HG03175 (cell line): ENCODE measurements around the gene MPHOSPH9.

Source experiments
- ATAC-seq: cut with Tn5 transposase; IDR thresholded peaks from one replicate; pipeline ENCODE4 v1.9.1; 2021; ENCODE audit warnings: mild to moderate bottlenecking, moderate library complexity; ENCODE audit not compliant: unreplicated experiment

MPHOSPH9 gene

DNA sequence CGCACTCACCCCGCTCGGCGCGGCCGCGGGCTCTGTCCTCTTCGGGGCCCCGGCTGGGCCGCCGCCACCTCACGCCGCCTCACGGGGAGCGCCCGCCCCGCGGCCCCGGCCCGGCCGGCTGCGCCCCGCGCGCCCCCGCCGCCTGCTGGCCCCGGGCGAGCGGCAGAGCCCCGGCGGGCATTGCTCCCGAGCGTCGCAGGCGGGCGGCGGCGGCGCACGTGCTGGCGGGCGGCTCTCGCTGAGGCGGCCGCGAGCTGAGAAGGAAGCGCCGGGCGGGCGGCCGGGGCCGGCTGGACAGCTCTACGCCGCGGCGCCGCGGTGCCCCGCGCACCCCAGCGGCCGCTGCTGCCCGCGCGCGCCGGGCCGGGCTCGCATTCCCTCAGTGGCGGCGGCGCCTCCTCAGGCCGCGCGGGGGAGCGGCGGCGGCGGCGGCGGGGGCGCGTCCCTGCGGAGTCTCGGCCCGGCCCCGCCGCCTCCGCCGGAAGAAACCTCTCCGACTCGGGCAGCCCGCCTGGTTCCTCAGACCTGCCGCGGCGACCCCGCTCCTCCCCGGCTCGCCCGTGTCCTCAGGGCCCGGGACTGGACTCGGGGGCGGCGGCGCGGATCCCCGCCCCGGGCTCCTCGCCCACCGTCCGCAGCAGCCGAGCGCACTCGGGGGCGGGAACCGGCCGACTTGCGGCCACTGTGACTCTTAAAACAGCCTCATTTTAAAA is 82.0 kb downstream of the MPHOSPH9 start, which contains the start of gene PITPNM2:
Gene PITPNM2 (minus strand): TSS at position 347 of the 713 bp plus-strand sequence. CDS start 116,500 bp downstream, outside the sequence.
- ATAC-seq: peak; percentile 70

DNA sequence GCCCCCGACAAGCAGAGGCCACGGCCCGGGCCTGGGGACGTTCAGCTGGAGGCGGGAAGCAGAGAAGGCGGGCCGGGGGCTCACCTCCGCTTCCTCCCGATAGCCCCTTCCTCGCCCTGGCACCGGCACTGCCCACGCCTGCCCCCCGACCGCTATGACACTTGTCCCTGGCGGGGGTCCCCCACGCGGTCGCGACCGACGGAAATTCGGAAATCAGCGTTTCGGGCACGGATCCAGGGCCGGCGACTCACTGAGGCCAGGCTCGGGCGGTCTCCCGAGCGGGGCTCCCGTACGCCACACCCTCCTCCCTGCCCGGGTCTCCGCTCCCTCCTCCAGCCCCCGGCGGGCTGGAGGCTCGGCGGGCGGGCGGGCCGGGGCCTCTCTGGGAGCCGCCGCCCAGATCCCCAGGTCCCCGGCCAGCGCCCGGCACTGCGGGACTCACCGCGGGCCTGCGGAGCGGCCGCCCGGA is 82.6 kb downstream of the MPHOSPH9 start:
- peak; percentile 16 for ATAC-seq

DNA sequence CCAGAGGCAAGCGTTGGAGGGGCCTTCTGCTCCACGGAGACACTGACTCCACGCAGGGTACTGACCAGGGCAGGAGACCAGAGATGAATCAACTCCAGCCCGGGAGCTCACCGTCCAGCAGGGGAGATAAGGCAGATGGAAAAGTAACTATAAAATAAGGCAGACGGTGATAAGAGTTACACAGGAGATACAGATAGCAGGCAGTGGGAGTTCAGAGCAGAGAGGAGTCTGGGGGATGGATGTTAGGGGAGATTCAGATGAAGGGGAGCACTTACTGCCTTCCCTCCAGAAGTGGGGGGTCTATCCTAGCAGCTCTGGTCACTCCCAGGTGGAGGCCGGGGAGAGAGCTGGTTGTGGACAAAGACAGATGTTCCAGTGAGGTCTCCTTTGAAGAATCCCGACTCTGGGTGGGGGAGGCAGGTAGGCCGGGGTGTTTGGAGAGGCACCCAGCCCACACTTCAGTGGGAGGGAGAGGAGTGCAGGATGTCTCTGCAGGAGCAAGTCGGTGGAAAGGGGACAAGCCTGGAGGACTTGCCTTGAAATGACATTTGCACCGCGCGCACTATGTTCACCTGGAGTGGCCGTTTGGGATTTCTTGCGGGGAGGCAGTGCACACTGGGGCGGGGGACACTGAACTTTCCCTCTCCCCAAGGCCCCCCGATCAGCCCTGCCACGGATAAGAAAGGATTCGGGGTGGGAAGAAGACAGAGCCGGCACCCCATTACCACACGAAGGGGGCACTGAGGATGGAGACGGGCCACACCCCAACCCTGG is 83.3 kb downstream of the MPHOSPH9 start:
- ATAC-seq: no peak

DNA sequence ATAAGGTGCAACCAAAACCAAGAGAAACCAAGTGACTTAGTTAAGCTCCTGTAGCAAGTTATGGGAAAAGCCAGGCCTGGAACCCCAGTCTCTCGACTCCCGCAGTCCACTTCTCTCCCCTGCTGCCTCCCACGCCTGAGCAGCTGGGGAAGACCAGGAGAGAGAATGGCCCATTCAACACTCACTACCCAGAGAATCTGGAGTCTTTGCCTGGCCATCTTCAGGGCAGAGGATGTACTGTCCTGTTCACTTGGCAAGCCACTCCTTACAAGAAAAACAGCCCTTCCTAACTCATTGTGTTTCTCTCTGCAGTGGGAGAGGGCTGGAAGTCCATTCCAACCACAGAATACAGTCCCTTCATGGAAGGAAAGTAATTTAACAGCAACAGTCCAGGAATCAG is 83.9 kb downstream of the MPHOSPH9 start:
- no peak for ATAC-seq

DNA sequence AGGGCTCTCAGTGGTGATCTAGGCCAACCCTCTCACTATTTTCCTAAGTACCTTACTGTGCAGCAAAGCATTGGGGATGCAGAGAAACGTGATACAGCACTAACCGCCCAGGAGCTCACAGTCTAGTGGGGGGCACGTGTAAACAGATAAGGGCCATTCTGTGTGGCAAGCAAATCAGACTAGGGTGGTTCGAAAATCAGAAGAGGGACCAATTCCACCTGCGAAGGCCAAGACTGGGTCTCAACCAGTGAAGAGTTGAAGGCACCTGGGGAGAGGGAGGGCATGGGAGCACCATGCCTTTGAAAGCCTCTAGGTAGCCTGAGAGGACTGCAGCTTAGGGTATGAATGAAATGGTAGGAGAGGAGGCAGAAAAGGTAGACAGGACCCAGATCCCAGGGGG is 84.3 kb downstream of the MPHOSPH9 start:
- no peak for ATAC-seq

DNA sequence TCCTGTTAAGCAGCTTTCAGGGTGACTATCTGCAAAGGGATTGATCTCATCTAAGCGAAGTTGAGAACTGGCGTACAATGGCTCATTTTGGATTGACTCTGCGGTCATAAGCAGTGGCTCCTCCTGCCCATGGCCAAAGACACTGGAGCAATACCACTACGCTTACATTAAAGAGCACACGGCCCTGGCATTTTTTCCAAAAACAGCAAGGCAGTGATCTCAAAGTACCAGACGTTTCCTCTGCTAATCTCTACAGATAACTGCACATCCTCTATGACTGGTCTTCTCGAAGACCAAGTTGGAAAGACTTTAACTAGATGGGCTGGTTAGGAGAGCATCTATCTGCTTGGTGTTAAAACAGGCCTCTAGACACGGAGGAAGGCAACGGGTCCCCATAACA is 84.7 kb downstream of the MPHOSPH9 start:
- ATAC-seq: no peak

DNA sequence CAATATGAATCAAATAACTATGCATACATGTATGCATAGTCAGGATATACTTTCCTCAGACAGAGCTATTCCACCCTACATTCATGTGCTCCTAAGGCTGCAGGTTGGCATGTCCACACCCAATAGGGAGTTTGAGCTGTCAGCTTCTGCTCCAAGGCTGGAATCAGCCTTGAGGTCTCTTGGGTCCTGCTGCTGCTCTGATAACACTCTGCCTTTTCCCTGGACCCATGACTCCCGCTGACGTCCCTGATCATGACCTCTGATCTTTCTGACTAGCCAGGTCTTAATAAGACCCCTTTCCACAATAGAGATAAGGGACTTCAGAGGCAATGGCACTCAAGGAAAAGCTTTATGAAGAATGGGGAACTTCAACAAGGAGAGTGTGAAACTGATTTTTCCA is 87.7 kb downstream of the MPHOSPH9 start:
- ATAC-seq: no peak

DNA sequence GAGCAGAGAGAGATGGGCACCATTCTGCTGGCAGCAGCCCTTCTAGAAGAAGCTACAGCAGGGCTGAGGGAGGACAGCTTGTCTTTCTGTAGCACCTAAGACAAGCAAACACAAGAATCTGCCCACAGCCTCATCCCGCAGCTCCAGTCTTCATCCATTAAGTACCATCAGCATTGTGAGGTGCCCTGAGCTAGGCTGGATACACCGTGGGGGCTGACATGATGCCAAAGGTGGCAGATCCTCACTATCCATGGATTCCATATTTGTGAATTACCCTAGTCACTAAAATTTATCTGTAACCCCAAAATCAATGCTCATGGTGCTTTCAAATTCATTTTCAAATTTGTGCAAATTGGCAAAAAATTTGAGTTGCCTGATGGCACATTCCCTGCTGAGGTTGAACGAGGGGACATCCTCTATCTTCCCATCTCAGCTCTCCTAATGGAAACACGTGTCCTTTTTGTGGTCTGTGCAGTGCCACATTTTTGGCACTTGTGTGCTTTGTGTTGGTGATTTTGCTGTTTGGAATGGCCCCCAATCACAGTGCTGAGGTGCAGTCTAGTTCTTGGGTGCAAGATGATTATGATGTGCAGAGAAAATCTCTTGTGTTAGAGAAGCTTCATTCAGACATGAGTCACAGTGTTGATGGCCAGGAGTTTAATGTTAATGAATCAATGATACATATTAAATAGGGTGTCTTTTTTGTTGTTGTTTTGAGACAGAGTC is 89.0 kb downstream of the MPHOSPH9 start:
- no peak for ATAC-seq

DNA sequence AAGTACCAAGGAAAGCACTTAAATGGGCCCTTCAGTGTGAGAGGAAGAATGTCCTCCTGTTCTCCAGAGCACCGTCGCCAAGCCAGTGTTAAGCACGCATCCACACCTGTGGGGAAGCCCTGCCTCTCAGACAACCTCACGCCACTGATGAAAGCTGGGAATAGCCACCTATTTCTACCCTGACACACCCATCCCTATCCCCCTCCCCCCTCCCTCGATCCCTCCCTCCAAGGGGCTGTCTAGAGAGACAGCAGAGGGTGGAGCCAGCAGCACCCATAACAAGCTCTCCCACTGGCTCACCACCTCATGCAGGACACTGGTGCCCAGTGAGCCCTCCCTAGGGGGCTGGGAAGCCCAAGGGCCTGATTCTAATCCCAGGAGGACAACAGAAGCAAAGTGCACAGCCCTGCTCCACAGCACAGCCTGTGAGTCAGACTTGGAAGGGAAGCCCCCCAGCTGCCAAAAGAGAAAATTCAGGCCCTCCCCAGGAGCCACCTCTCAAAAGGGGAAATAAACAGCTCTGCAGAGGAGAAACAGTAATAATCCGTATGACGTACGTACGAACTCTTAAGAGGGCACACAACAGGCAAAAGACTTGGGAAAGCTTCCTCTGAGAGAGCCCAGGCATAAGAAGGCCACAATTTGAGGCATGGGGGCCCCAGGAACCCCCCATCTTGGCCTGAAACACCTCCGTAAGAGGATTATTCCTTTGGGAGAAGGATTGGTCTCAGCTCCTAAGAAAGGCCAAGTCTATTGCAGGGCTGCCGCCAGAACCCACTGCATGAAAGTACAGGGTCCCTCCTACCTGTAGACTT is 89.8 kb downstream of the MPHOSPH9 start:
- ATAC-seq: no peak

DNA sequence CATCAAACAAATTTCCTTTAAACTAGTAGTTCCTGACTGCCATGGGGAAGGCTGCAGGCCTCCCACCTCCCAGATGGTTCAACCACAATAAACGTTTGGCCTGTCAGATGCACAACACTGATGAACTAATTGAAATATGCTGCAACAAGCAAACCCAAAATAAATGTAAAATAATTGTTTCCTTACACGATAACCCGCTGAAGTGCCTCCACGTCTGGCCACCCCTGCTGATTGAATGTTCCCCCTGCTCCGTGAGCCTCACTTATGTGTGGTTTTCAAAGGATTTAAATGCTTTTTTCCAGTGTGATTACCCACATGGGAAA is 90.5 kb downstream of the MPHOSPH9 start:
- ATAC-seq: no peak

DNA sequence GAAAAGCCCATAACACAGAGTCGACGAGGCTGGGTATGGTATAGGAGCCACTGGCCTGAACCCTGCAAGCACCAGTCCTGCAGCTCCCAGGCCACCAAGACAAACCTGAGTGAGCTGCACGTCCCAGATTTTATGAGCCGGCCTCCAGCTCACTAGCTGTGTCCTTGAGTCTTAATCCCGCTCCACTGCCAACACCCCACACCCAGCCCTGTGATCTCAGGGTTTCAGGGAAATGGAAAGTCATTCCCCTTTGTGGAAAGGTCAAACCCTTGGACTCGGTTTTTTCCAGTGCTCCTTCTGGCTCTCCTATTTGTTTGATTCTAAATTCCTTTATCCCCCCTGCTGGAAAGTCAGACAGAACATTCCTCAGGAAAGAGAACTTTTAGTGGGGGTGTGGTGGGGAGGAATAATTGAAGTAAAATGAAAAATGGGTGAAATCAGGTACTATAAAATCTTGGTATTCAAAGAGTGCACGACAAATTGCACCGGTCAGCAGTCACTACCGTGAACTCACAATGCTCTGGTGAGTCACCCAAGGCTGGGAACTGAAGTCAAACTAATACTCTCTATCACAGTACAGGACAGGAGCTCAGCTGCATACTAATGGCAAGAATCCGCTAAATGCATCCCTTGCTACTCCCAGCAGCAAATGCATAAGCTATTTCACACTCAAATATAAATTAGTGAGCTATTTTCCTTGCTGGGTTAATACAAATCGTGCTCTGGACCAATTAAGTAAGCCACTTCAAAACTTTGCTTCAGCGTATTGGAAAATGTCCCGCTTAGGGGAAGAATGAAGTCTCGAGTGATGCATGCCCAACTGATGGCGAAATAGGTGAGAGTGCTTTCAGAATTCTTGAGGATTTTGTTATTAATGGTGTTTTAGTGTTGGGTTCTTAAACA is 91.1 kb downstream of the MPHOSPH9 start:
- no peak for ATAC-seq

DNA sequence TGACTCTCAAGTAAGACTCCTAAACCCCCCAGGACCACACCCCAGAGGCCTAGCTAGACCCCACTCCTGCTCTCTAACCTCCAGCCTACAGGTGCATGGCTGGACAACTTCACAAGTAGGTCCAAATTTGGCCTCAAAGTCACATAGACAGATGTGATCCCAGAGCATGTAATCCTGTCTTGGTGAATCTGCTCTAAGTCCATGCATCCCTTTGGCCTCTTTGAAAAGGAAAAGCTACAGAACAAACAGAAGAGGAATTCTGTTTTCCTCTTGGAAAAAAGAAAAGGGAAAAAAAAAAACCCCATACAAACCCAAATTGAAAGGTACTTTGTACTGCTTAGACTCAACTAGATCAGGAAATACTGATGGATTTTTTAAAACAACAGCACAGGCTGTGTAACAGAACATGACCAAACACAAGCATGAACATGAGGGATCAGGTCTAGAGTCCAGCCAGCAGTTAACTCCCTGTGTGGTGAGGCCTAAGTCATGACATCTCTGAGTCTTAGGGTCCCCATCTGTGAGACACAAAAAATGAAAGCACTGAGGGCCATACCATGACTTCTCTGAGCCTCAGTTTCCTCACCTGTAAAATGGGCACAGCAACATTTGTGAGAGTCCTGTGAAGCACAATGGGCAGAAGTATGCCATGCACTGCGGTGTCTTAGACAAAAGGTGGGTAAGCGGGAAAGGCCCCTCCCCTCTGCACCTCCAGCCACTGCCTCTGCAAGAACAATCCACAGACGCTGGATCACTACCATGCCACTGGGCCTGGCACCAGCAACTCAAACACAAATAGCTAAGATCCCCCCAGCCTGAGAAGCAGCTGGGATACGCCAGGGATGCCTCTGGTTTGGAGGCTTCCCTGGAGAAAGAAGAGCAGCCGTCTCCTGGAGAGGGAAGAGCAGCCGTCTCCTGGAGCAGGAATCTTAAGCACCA is 92.0 kb downstream of the MPHOSPH9 start:
- no peak for ATAC-seq

DNA sequence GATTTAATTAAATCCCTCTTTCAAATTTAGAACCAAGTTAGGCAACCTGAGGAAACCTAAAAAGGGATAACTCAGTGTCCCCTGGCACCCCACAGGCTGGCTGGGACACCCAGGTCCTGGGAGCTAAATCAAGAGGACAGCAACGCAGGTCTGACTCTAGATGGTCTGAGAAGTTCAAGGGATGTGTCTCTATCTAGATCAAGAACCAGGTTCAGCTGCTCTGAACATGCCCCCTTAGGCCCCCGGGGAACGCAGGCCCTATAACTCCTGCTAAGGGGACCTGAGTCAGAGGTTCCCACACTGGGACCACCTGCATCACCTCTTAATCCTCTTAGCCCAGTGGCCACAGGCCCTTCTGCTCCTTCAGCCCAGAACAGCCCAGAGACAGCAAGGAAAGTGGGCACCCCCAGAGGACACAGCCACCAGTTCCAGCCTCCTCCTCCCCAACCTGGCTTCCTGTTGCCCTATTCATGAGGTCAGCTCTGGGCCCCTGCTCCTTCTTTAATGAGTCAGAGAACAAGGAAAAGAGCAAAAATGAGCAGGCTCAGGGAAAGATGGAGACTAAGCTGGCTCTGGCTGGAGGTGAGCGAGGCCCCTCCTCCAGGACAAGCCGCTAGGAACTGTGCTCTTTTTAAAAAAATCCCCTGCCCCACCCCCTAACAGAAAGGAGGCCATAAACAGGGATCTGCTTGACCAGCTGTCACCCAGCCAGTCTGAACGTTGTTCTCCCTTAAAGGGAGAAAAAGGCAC is 92.8 kb downstream of the MPHOSPH9 start:
- ATAC-seq: no peak

DNA sequence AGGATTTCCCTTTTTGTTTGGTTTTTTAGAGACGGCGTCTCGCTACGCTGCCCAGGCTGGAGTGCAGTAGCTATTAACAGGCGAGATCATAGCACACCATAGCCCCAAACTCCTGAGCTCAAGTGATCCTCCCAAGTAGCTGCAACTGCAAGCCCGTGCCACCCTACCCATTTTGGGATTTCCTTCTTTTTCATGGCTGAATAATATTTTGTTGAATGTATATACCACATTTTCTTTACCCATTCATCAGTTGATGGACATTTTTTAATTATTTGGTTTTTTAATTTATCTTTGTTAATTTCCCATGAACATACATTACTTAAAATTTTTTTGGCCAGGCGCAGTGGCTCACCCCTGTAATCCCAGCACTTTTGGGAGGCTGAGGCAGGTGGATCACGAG is 97.3 kb downstream of the MPHOSPH9 start:
- ATAC-seq: no peak

DNA sequence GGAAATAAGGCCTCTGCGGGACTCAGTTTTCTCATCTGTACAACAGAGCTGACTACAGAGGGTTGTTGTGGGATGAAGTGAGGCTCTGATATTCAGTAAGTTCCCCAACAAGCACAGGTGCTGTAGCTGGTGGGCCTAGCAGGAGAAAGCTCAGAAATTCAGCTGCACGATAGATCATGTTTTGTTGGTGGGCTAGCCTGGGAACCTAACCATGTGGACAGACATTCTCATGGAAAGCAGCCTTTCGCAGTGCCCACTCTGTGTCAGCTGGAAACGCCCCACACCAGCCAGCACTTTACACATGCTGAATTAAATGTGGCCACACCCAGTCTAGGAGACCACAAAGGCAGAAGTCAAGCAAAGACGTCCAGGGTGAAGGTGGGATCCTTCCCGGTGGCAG is 98.1 kb downstream of the MPHOSPH9 start:
- no peak for ATAC-seq

DNA sequence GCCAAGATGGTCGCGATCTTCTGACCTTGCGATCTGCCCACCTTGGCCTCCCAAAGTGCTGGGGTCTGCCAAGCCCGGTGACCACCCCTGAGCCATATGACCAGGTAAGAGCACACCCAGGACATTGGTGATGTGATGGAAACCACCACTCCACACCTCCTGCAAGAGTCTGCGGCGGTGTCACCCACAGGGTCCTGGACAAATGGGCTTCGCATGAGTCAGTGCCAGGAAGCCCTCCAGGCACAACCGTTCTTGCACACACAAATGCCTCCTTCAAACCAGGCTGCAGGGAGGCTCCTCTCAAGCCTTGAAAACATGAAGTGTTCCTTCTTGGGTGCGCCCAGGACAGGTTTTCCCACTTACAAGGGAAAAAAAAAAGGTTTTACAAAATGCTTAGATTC is 98.7 kb downstream of the MPHOSPH9 start:
- no peak for ATAC-seq

DNA sequence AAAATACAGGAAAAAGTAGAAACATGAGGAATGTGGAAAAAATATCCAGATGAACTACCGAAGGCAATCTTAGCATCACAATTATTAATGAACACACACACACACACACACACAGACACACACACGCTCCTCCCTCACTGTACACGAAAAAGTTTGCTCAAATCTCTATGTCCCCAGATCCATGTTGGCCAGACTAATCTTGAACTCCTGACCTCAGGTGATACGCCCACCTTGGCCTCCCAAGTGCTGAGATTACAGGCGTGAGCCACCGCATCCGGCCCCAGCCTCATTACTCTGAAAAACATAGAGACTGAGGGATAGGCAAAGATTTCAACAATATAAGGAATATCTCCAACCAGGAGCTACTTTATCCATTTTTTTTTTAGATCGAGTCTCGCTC is 99.2 kb downstream of the MPHOSPH9 start:
- no peak for ATAC-seq
